ENCODE results near the gene LIN54.

DNA sequence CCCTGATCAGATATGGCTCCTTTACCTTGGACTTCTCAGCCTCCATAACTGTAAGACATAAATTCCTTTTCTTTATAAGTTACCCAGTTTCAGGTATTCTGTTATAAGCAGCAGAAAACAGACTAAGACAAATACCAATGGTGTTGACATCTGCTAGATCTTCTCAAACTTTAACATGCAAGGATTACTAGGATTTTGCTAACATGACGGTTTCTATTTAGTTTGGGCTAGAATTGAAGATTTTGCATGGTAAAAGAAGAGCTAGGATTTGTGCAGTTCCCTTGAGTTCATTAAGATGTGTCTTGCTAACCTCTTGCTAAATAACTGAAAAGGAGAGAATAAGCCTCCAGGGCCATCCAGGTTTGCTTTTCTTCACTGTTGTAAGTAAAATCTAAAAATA is 19.1 kb upstream of the LIN54 start:
- TF ChIP-seq, protein P1, sequence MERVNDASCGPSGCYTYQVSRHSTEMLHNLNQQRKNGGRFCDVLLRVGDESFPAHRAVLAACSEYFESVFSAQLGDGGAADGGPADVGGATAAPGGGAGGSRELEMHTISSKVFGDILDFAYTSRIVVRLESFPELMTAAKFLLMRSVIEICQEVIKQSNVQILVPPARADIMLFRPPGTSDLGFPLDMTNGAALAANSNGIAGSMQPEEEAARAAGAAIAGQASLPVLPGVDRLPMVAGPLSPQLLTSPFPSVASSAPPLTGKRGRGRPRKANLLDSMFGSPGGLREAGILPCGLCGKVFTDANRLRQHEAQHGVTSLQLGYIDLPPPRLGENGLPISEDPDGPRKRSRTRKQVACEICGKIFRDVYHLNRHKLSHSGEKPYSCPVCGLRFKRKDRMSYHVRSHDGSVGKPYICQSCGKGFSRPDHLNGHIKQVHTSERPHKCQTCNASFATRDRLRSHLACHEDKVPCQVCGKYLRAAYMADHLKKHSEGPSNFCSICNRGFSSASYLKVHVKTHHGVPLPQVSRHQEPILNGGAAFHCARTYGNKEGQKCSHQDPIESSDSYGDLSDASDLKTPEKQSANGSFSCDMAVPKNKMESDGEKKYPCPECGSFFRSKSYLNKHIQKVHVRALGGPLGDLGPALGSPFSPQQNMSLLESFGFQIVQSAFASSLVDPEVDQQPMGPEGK (CRISPR knock-in tag; IDR thresholded peaks at IDR 0.05; ENCODE audit: borderline replicate concordance) = no peak
- no peak for TF ChIP-seq GABPA (tag; conservative IDR thresholded peaks at IDR 0.05; ENCODE audit: low read depth)
- TF ChIP-seq ZFP36 (IDR thresholded peaks at IDR 0.05; ENCODE audit: low read depth, low read length, partially characterized antibody) = no peak
- TF ChIP-seq DACH1 (IDR thresholded peaks at IDR 0.05; ENCODE audit: partially characterized antibody) = no peak
- no peak for TF ChIP-seq ZNF12 (CRISPR knock-in tag; IDR thresholded peaks at IDR 0.05)
- TF ChIP-seq, protein P2, sequence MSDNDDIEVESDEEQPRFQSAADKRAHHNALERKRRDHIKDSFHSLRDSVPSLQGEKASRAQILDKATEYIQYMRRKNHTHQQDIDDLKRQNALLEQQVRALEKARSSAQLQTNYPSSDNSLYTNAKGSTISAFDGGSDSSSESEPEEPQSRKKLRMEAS (CRISPR knock-in tag; IDR thresholded peaks at IDR 0.05) = no peak
- TF ChIP-seq POLR2AphosphoS5 (IDR thresholded peaks at IDR 0.05; ENCODE audit: control insufficient read depth, insufficient read depth, low read depth, low read length) = no peak
- no peak for TF ChIP-seq TRIM24 (IDR thresholded peaks at IDR 0.05)
- no peak for TF ChIP-seq CBFA2T3 (IDR thresholded peaks at IDR 0.05)
- TF ChIP-seq, protein P3, sequence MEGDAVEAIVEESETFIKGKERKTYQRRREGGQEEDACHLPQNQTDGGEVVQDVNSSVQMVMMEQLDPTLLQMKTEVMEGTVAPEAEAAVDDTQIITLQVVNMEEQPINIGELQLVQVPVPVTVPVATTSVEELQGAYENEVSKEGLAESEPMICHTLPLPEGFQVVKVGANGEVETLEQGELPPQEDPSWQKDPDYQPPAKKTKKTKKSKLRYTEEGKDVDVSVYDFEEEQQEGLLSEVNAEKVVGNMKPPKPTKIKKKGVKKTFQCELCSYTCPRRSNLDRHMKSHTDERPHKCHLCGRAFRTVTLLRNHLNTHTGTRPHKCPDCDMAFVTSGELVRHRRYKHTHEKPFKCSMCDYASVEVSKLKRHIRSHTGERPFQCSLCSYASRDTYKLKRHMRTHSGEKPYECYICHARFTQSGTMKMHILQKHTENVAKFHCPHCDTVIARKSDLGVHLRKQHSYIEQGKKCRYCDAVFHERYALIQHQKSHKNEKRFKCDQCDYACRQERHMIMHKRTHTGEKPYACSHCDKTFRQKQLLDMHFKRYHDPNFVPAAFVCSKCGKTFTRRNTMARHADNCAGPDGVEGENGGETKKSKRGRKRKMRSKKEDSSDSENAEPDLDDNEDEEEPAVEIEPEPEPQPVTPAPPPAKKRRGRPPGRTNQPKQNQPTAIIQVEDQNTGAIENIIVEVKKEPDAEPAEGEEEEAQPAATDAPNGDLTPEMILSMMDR (IDR thresholded peaks at IDR 0.05 in 2 of 3, conservative IDR thresholded peaks at IDR 0.05 in 1 of 3; ENCODE audit: insufficient read depth in 2 of 3, low read depth in 1 of 3, low read length in 3 of 3) = no peak
- TF ChIP-seq NR2C2 (CRISPR knock-in tag; IDR thresholded peaks at IDR 0.05) = no peak
- no peak for TF ChIP-seq NR2C2 (tag; IDR thresholded peaks at IDR 0.05)
